SK-N-MC (cell line): ENCODE measurements around the gene PDCD10.

Experiments used
- EZH2 ChIP-seq: fragments of 200-600 bp; sonication (generic); IDR thresholded peaks from one replicate; pipeline ENCODE4 v1.6.1; 2017; ENCODE audit warnings: antibody characterized with exemption
- POLR2AphosphoS5 ChIP-seq: IDR thresholded peaks from 2 replicates; pipeline ENCODE4 v1.6.1; 2012; ENCODE audit warnings: mild to moderate bottlenecking, low read depth, low read length, borderline replicate concordance

DNA sequence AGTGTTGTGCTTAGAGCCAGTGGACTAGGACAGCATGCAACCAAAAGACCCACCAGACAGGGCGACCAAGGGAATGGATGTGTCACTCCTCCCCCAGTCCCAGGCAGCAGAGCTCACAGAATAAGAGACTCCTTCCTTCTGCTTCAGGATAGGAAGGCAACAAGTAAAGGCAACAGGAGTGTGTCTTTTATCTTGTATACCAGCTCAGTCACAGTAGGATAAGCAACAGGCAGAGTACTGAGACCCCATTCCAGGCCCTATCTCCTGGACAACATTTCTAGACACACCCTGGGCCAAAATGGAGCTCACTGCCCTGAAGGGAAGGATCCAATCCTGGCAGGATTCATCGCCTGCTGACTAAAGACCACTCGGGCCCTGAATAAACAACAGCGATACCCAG, 25.0 kb downstream of the PDCD10 start:
- TF ChIP-seq POLR2AphosphoS5 (no peak), EZH2 (no peak)
